IMR-90 (cell line): ENCODE data around the gene GRID1. TPM values are rescaled to one million over a fixed set of nuclear protein-coding genes. Genes with fewer than 3 reads are reported as not detected.

Source experiments
- ATAC-seq: fragments of 200-7000 bp; cut with Tn5 transposase; 2 replicates; pipeline ENCODE4 v1.9.1; 2020; ENCODE audit warnings: low read depth, mild to moderate bottlenecking, moderate library complexity
- BruUV-seq: library from RNA; stranded (reverse); fragments of 400-500 nt; replicated peaks from 2 replicates; lab custom pipeline; 2021; lab: Mats Ljungman, UMichigan
- CTCF ChIA-PET: fragments of 300-600 bp; formaldehyde crosslinking; extraction: SDS; loops from one replicate; lab custom pipeline; 2021; ENCODE audit warnings: antibody characterized with exemption; lab: Yijun Ruan, JAX
- POLR2A ChIA-PET: fragments of 300-600 bp; sonication (Branson Sonifier 250); formaldehyde crosslinking; loops from one replicate; lab custom pipeline; 2022; ENCODE audit warnings: antibody characterized with exemption; ENCODE audit not compliant: unreplicated experiment; lab: Charles Lee
- DNase-seq: peaks from one replicate; pipeline ENCODE4 v3.0.0; 2013
- H2AFZ ChIP-seq: replicated peaks from 2 replicates; pipeline ENCODE3; 2013; ENCODE audit warnings: low read length, mild to moderate bottlenecking; ENCODE audit not compliant: poor library complexity
- H2AK5ac ChIP-seq: 2 replicates; pipeline ENCODE4 v1.6.1; 2013; ENCODE audit warnings: low read depth, low read length, inconsistent platforms
- H2AK9ac ChIP-seq: replicated peaks from 2 replicates; pipeline ENCODE3; 2013; ENCODE audit warnings: mild to moderate bottlenecking, low read depth, low read length, moderate library complexity; ENCODE audit not compliant: poor library complexity
- H2BK120ac ChIP-seq: 2 replicates; pipeline ENCODE4 v1.6.1; 2013; ENCODE audit warnings: low read depth, low read length, inconsistent platforms
- H2BK15ac ChIP-seq: 3 replicates; pipeline ENCODE4 v1.6.1; 2013; ENCODE audit warnings: low read depth, low read length, inconsistent platforms
- H2BK20ac ChIP-seq: 2 replicates; pipeline ENCODE4 v1.6.1; 2013; ENCODE audit warnings: low read depth, mild to moderate bottlenecking, inconsistent platforms, low read length, moderate library complexity
- H2BK5ac ChIP-seq: 2 replicates; pipeline ENCODE4 v1.6.1; 2013; ENCODE audit warnings: mild to moderate bottlenecking, low read depth, low read length, inconsistent platforms; ENCODE audit not compliant: poor library complexity, severe bottlenecking
- H3K14ac ChIP-seq: replicated peaks from 2 replicates; pipeline ENCODE4 v1.6.1; 2013; ENCODE audit warnings: low read depth, low read length, inconsistent platforms
- H3K18ac ChIP-seq: 2 replicates; pipeline ENCODE4 v1.6.1; 2013; ENCODE audit warnings: low read depth, low read length, control low read depth
- H3K23ac ChIP-seq: 2 replicates; pipeline ENCODE4 v1.6.1; 2013; ENCODE audit warnings: low read depth, low read length, inconsistent platforms
- H3K27ac ChIP-seq: 2 replicates; pipeline ENCODE4 v1.5.1; 2013; ENCODE audit warnings: mild to moderate bottlenecking, control low read depth, low read length; ENCODE audit not compliant: insufficient read depth
- H3K27me3 ChIP-seq: 2 replicates; pipeline ENCODE4 v1.6.1; 2013; ENCODE audit warnings: low read length; ENCODE audit not compliant: control insufficient read depth, insufficient read depth
- H3K36me3 ChIP-seq: 2 replicates; pipeline ENCODE4 v1.6.1; 2013; ENCODE audit warnings: low read length, mixed read lengths; ENCODE audit not compliant: control insufficient read depth, insufficient read depth
- H3K4ac ChIP-seq: 2 replicates; pipeline ENCODE4 v1.6.1; 2013; ENCODE audit warnings: low read depth, low read length, inconsistent platforms
- H3K4me1 ChIP-seq: 2 replicates; pipeline ENCODE4 v1.6.1; 2013; ENCODE audit warnings: low read length, mixed read lengths; ENCODE audit not compliant: control insufficient read depth, insufficient read depth
- H3K4me2 ChIP-seq: 2 replicates; pipeline ENCODE4 v1.6.1; 2013; ENCODE audit warnings: low read depth, mild to moderate bottlenecking, control low read depth, low read length, moderate library complexity
- H3K4me3 ChIP-seq: 2 replicates; pipeline ENCODE4 v1.5.1; 2013; ENCODE audit warnings: low read depth, mild to moderate bottlenecking, control low read depth, low read length, moderate library complexity; ENCODE audit not compliant: insufficient read depth
- H3K56ac ChIP-seq: 2 replicates; pipeline ENCODE4 v1.6.1; 2013; ENCODE audit warnings: low read length, inconsistent platforms; ENCODE audit not compliant: insufficient read depth; ENCODE audit errors: extremely low read depth
- H3K79me1 ChIP-seq, 2 experiments: 2 replicates each; pipeline ENCODE4 v1.6.1; 2013; ENCODE audit warnings: low read length in 2 of 2, inconsistent platforms in 1 of 2, low read depth in 1 of 2
- H3K9ac ChIP-seq: 2 replicates; pipeline ENCODE4 v1.6.1; 2013; ENCODE audit warnings: low read depth, low read length, control low read depth
- H3K9me1 ChIP-seq: 2 replicates; pipeline ENCODE4 v1.6.1; 2013; ENCODE audit warnings: low read length, inconsistent platforms; ENCODE audit not compliant: insufficient read depth
- H3K9me3 ChIP-seq: 2 replicates; pipeline ENCODE4 v1.6.1; 2013; ENCODE audit warnings: low read length; ENCODE audit not compliant: control insufficient read depth, insufficient read depth
- H4K20me1 ChIP-seq: 2 replicates; pipeline ENCODE4 v1.6.1; 2013; ENCODE audit warnings: low read length, inconsistent platforms; ENCODE audit not compliant: insufficient read depth
- H4K5ac ChIP-seq: 2 replicates; pipeline ENCODE4 v1.6.1; 2013; ENCODE audit warnings: mild to moderate bottlenecking, low read depth, low read length, control low read depth
- H4K8ac ChIP-seq, 2 experiments: 2 replicates each; pipeline ENCODE4 v1.6.1; 2013; ENCODE audit warnings: low read depth in 2 of 2, low read length in 2 of 2, control low read depth in 1 of 2, inconsistent platforms in 1 of 2
- H4K91ac ChIP-seq: 2 replicates; pipeline ENCODE4 v1.6.1; 2013; ENCODE audit warnings: low read depth, low read length, inconsistent platforms; ENCODE audit not compliant: insufficient read depth
- BHLHE40 ChIP-seq: fragments of 150-350 bp; IDR thresholded peaks from 2 replicates; pipeline ENCODE4 v1.6.1; 2016; ENCODE audit warnings: mild to moderate bottlenecking, low read depth, low read length
- CTCF ChIP-seq: conservative IDR thresholded peaks from 2 replicates; pipeline ENCODE4 v1.5.1; 2012; ENCODE audit warnings: mild to moderate bottlenecking, low read depth, low read length, improper control_type of control experiment
- NFE2L2 ChIP-seq: fragments of 150-350 bp; IDR thresholded peaks from 2 replicates; pipeline ENCODE4 v1.6.1; 2016; ENCODE audit warnings: low read depth, mild to moderate bottlenecking, low read length
- RAD21 ChIP-seq: IDR thresholded peaks from 2 replicates; pipeline ENCODE4 v1.6.1; 2012; ENCODE audit warnings: low read length, improper control_type of control experiment
- RCOR1 ChIP-seq: IDR thresholded peaks from 2 replicates; pipeline ENCODE4 v1.6.1; 2012; ENCODE audit warnings: mild to moderate bottlenecking, low read length, improper control_type of control experiment; ENCODE audit not compliant: insufficient replicate concordance
- USF2 ChIP-seq: fragments of 150-350 bp; IDR thresholded peaks from 2 replicates; pipeline ENCODE4 v1.6.1; 2017; ENCODE audit warnings: mild to moderate bottlenecking, antibody characterized with exemption, low read length, low read depth
- WGBS, 2 experiments: methylation state at CpG; one replicate each; pipeline versions ENCODE4 v1.1.5 to v1.1.7; 2013; ENCODE audit warnings: missing lambda C conversion rate in 2 of 2; ENCODE audit not compliant: insufficient read length in 1 of 2; ENCODE audit errors: extremely low coverage in 2 of 2; 5-methylcytosine and 5-hydroxymethylcytosine counted together
- dilution Hi-C: fragments of 300-500 bp; cut with HindIII; formaldehyde crosslinking; loops from one replicate; pipeline ENCODE4 v1.14.3; 2018; ENCODE audit warnings: low sequenced_read_pairs; ENCODE audit not compliant: unreplicated experiment
- in situ Hi-C: fragments of 300-500 bp; cut with MboI; formaldehyde crosslinking; loops from 3 replicates; pipeline ENCODE4 v1.14.3; 2019; ENCODE audit warnings: low sequenced_read_pairs, inconsistent platforms, mixed read lengths
- intact Hi-C: fragments of 100-400 bp; cut with micrococcal nuclease; formaldehyde crosslinking; loops from 2 replicates; pipeline ENCODE4 v1.10.0; 2022
- polyA plus RNA-seq, 3 experiments: library from polyadenylated mRNA; depleted of rRNA; stranded (reverse); fragments of >200 nt; gene quantifications; 2 replicates each; pipeline ENCODE4 v1.2.3, GENCODE V29; 2012; ENCODE audit warnings: low replicate concordance in 1 of 3
- total RNA-seq: library from RNA; depleted of rRNA; stranded (reverse); fragments of >200 nt; gene quantifications from 2 replicates; pipeline ENCODE4 v1.2.3, GENCODE V29; 2012

The GRID1 gene
- total and polyA plus RNA-seq, 2 of the 4 experiments (the other 2 are of a cell fraction), result not detected

DNA sequence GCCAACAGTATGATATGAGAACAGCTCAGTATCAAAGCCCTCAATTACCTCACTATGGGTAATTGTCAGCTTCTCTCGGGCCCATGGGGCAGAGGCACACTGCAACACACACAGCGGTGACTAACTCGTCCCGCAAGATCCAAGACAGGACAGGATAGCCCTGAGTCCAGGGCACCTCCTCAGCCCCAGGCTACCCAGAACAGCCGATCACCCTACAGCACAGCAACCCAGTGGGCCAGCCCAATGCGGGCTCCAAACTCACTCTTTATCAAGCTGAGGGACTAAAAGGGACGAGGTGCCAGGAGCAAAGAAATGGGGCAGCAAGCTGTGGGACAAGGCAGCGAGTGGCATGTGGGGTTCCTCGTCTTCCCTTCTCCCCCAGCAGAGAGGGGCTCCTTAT lies 765.1 kb downstream of the GRID1 start:
- H3K18ac ChIP-seq, result no peak overlapping the region
- ATAC-seq (no peak), DNase-seq (no peak)
- H3K14ac ChIP-seq, result no peak overlapping the region
- no peak overlapping the region for H3K4me3 ChIP-seq
- no peak overlapping the region for H2BK5ac ChIP-seq
- no peak overlapping the region for H3K56ac ChIP-seq
- no TSS peak for BruUV-seq
- no peaks in the 10 kb centered on the region for H3K36me3 ChIP-seq
- CTCF ChIA-PET, result no interaction called here
- no peak overlapping the region for H2AK5ac ChIP-seq
- H3K9me3 ChIP-seq, result peaks cover 29% of the 10 kb centered on the region
- H4K5ac ChIP-seq, result no peak overlapping the region
- intact Hi-C loops, result no loop called here
- H3K4me1 ChIP-seq, result no peaks in the 10 kb centered on the region
- dilution Hi-C loops, result no loop called here
- H4K91ac ChIP-seq, result no peak overlapping the region
- H3K4me2 ChIP-seq, result no peak overlapping the region
- POLR2A ChIA-PET, result no interaction called here
- H3K4ac ChIP-seq, result no peak overlapping the region
- TF ChIP-seq NFE2L2, result no peak
- no peak for TF ChIP-seq BHLHE40
- TF ChIP-seq USF2, result no peak
- no peak for TF ChIP-seq RCOR1
- TF ChIP-seq CTCF, result no peak
- no peak for TF ChIP-seq RAD21
- H4K8ac ChIP-seq, result no peak overlapping the region
- no peak overlapping the region for H3K23ac ChIP-seq
- no peak overlapping the region for H3K27ac ChIP-seq
- in situ Hi-C loops, result no loop called here
- no peaks in the 10 kb centered on the region for H4K20me1 ChIP-seq
- no peak overlapping the region for H2BK120ac ChIP-seq
- no peaks in the 10 kb centered on the region for H3K9me1 ChIP-seq
- H2BK15ac ChIP-seq, result no peak overlapping the region
- no peaks in the 10 kb centered on the region for H3K27me3 ChIP-seq
- H2AFZ ChIP-seq, result no peak overlapping the region
- no peak overlapping the region for H3K9ac ChIP-seq
- no CpG with 5 or more reads among the region's 9 CpGs for WGBS, 2 experiments
- no peaks in the 10 kb centered on the region for H3K79me1 ChIP-seq
- H2AK9ac ChIP-seq, result no peak overlapping the region
- H2BK20ac ChIP-seq, result no peak overlapping the region
